CD4-positive, alpha-beta T cell (primary cell): Measurements from ENCODE around the gene TBC1D14. TPM values are rescaled to one million over a fixed set of nuclear protein-coding genes. Genes with fewer than 3 reads are reported as not detected.
A peak's percentile ranks its signal among the peaks of the same experiment; 100 is the strongest.

Source experiments
- ATAC-seq: fragments of 200-7000 bp; cut with Tn5 transposase; one replicate; pipeline ENCODE4 v1.10.0; 2022; ENCODE audit warnings: mild to moderate bottlenecking; ENCODE audit not compliant: poor library complexity
- CTCF ChIA-PET: fragments of 350-600 bp; sonication (Branson Sonifier 250); formaldehyde crosslinking; loops from one replicate; lab custom pipeline; 2021; ENCODE audit warnings: antibody characterized with exemption, inconsistent platforms; lab: Charles Lee
- POLR2A ChIA-PET: fragments of 350-600 bp; sonication (Branson Sonifier 250); formaldehyde crosslinking; loops from one replicate; lab custom pipeline; 2021; ENCODE audit warnings: antibody characterized with exemption, inconsistent platforms; lab: Charles Lee
- DNase-seq, 14 experiments: peaks; one replicate each; pipeline ENCODE4 v3.0.0-alpha.2; 2013 to 2020; ENCODE audit warnings: mixed read lengths in 2 of 14
- H3K27ac ChIP-seq, 2 donors: one replicate each; pipeline versions ENCODE4 v1.5.1 to v1.7.0; 2013; ENCODE audit warnings: low read length in 2 of 2, low read depth in 1 of 2, mild to moderate bottlenecking in 1 of 2
- H3K27me3 ChIP-seq, 2 experiments: 1 replicate in 1 of 2; 2 replicates in 1 of 2; pipeline versions ENCODE4 v1.6.1 to v1.7.0; 2013; ENCODE audit warnings: low read length in 2 of 2, control low read depth in 1 of 2, mild to moderate bottlenecking in 1 of 2, moderate library complexity in 1 of 2; ENCODE audit not compliant: insufficient read depth in 2 of 2, control insufficient read depth in 1 of 2
- H3K36me3 ChIP-seq: one replicate; pipeline ENCODE4 v1.6.1; 2013; ENCODE audit warnings: low read length, control low read depth; ENCODE audit not compliant: insufficient read depth
- H3K4me1 ChIP-seq: one replicate; pipeline ENCODE4 v1.6.1; 2013; ENCODE audit warnings: low read length, control low read depth; ENCODE audit not compliant: insufficient read depth
- H3K4me3 ChIP-seq: one replicate; pipeline ENCODE4 v1.5.1; 2013; ENCODE audit warnings: mild to moderate bottlenecking, low read length, moderate library complexity
- H3K9me3 ChIP-seq, 2 experiments: 1 replicate in 1 of 2; 2 replicates in 1 of 2; pipeline versions ENCODE4 v1.6.1 to v1.7.0; 2013; ENCODE audit warnings: low read length in 2 of 2, mild to moderate bottlenecking in 2 of 2, control low read depth in 1 of 2, moderate library complexity in 1 of 2; ENCODE audit not compliant: control insufficient read depth in 1 of 2, insufficient read depth in 1 of 2
- H3K27ac Mint-ChIP-seq: one replicate; pipeline ENCODE4 v1.8.0; 2020; ENCODE audit warnings: mixed read lengths
- H3K27me3 Mint-ChIP-seq: one replicate; pipeline ENCODE4 v1.8.0; 2021; ENCODE audit warnings: mixed read lengths
- H3K36me3 Mint-ChIP-seq: one replicate; pipeline ENCODE4 v1.8.0; 2021; ENCODE audit warnings: low read depth, mixed read lengths
- H3K4me1 Mint-ChIP-seq: one replicate; pipeline ENCODE4 v1.8.0; 2021; ENCODE audit warnings: low read depth, mixed read lengths
- H3K4me3 Mint-ChIP-seq: one replicate; pipeline ENCODE4 v1.8.0; 2020; ENCODE audit warnings: mild to moderate bottlenecking, mixed read lengths
- H3K9me3 Mint-ChIP-seq: one replicate; pipeline ENCODE4 v1.8.0; 2020; ENCODE audit warnings: mixed read lengths
- CTCF ChIP-seq: fragments of 200-600 bp; IDR thresholded peaks from one replicate; pipeline ENCODE4 v1.8.0; 2022; ENCODE audit warnings: antibody characterized with exemption, mild to moderate bottlenecking
- intact Hi-C, 2 experiments: fragments of 100-400 bp; cut with DNase I in 1 of 2; cut with micrococcal nuclease in 1 of 2; formaldehyde crosslinking; loops; one replicate each; pipeline versions ENCODE4 v1.15.1 to v1.9.0; 2023 to 2025; cut with DNase I, micrococcal nuclease
- total RNA-seq, 174 experiments: library from RNA in 2 of 174; stranded (reverse) in 2 of 174; gene quantifications; one replicate each; pipeline ENCODE4 v1.2.3 and lab custom pipeline; 2021 to 2026

TBC1D14 gene
- total RNA-seq, 2 experiments from 2014 or later: 31.2 to 34.1 TPM

DNA sequence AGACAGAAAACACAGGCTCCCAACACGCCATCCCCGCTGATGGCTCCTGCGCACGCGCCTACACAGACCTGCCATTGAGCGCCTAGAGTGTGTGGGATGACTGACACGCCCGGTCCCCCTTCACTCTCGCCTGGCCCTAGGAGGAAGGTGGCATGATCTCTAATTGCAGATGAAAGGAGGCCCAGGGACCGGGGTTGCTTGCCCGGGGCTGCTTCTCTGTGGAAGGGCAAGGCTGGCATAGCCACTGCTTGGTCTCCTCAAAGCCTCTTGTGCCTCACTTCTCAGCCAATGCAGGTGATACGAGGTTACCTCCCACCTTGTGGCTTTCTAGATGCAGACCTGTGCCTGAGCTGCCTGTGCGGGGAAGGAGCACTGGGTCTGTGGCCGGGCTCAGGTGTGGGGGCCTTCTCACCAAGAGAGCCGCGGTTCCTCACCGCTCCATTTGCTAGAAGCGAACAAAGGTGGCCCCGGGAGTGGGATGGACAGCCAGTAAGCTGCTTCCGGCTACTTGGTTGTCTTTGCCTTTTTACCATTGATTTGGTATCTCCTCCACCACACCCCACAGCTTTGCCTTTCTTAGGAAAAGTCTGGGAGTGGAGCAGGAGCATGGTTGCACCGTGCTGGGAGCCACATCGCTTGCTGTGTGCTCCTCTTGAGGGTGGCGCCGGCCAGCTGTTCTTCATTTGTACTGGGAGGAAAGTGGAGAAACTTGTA is 47.0 kb downstream of the TBC1D14 start:
- ATAC-seq (no peak), DNase-seq (no peak)
- H3K27ac Mint-ChIP-seq: no peak overlapping the region
- H3K4me3 Mint-ChIP-seq: no peak overlapping the region
- Histone ChIP-seq H3K4me1 (peaks cover 58% of the 10 kb centered on the region), H3K27ac (no peak overlapping the region), H3K27me3 (no peaks in the 10 kb centered on the region), H3K36me3 (peaks cover 6% of the 10 kb centered on the region), H3K9me3 (no peaks in the 10 kb centered on the region), H3K4me3 (no peak overlapping the region)
- CTCF ChIA-PET: no interaction called here
- H3K4me1 Mint-ChIP-seq: peaks cover 39% of the 10 kb centered on the region
- TF ChIP-seq CTCF: no peak
- POLR2A ChIA-PET: interaction anchor here (0.8 to 1.6 kb wide), 3 partner anchors 18 to 47 kb away, joined by 3 read pairs; partner anchors contain the start of gene TBC1D14
- H3K36me3 Mint-ChIP-seq: peaks cover 6% of the 10 kb centered on the region
- intact Hi-C loops: no loop called here
- H3K9me3 Mint-ChIP-seq: no peaks in the 10 kb centered on the region
- no peaks in the 10 kb centered on the region for H3K27me3 Mint-ChIP-seq

GRCh38 chr4:6957148-6957520 is 47.5 kb downstream of the TBC1D14 start:
- Histone ChIP-seq H3K4me3 (no peak overlapping the region), H3K4me1 (peaks cover 58% of the 10 kb centered on the region), H3K36me3 (peaks cover 6% of the 10 kb centered on the region), H3K9me3 (no peaks in the 10 kb centered on the region), H3K27ac (no peak overlapping the region), H3K27me3 (no peaks in the 10 kb centered on the region)
- intact Hi-C loops: no loop called here
- ChIA-PET POLR2A (interaction anchor here (1.6 kb wide), 1 partner anchor 48 kb away, joined by 3 read pairs; the partner anchor contains the start of gene TBC1D14), CTCF (no interaction called here)
- Mint-ChIP-seq H3K27me3 (no peaks in the 10 kb centered on the region), H3K36me3 (peaks cover 6% of the 10 kb centered on the region), H3K4me3 (no peak overlapping the region), H3K27ac (peak overlapping the region; percentile 66), H3K9me3 (no peaks in the 10 kb centered on the region), H3K4me1 (peaks cover 39% of the 10 kb centered on the region)
- DNase-seq (no peak), ATAC-seq (no peak)
- TF ChIP-seq CTCF: no peak

DNA sequence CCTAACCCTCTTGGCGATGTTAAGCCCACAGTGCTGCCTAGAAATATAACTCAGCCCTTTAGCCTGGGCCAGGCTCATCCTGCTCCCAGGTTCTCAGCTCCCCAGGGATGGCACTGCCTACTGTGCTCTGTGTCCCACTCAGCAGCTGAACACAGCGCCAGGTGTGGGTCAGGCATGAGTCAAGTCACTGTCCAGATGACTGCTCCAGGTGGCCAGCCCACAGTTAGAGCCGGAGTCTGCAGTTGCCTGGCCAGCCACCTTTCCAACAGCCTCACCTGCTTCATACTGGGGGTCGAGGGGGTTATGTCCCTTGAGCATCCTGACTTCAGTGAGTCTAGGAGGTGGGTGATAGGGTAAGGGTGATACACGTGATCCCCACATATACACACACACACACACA is 48.4 kb downstream of the TBC1D14 start:
- Histone ChIP-seq H3K4me1 (peaks cover 57% of the 10 kb centered on the region), H3K9me3 (no peaks in the 10 kb centered on the region), H3K27me3 (no peaks in the 10 kb centered on the region), H3K36me3 (peaks cover 6% of the 10 kb centered on the region), H3K4me3 (no peak overlapping the region), H3K27ac (no peak overlapping the region)
- no peak for DNase-seq
- H3K36me3 Mint-ChIP-seq: peaks cover 6% of the 10 kb centered on the region
- no peak overlapping the region for H3K4me3 Mint-ChIP-seq
- intact Hi-C loops: no loop called here
- no peaks in the 10 kb centered on the region for H3K27me3 Mint-ChIP-seq
- no peak for TF ChIP-seq CTCF
- H3K9me3 Mint-ChIP-seq: no peaks in the 10 kb centered on the region
- no peak overlapping the region for H3K27ac Mint-ChIP-seq
- ChIA-PET POLR2A (no interaction called here), CTCF (interaction anchor here (0.6 kb wide), 1 partner anchor 59 kb away, joined by 4 read pairs; no protein-coding TSS in a partner anchor)
- peaks cover 39% of the 10 kb centered on the region for H3K4me1 Mint-ChIP-seq
- ATAC-seq: no peak
